Breast epithelium (tissue), 3 donors: ENCODE results near the gene ADAMTS13.

Experiments
- POLR2A ChIP-seq: fragments of 450-650 bp; IDR thresholded peaks from one replicate; pipeline ENCODE4 v1.6.1; 2016; ENCODE audit warnings: antibody characterized with exemption, mild to moderate bottlenecking, moderate library complexity
- POLR2AphosphoS5 ChIP-seq, 3 donors: sonication (generic); formaldehyde crosslinking; IDR thresholded peaks; one replicate each; pipeline ENCODE4 v1.6.1; 2017; ENCODE audit warnings: antibody characterized with exemption in 3 of 3
- TF ChIP-seq, protein P1 (sequence below), 3 donors: fragments of 450-650 bp; IDR thresholded peaks; one replicate each; pipeline ENCODE4 v1.5.1; 2016 to 2017; ENCODE audit warnings: antibody characterized with exemption in 3 of 3, mild to moderate bottlenecking in 3 of 3, moderate library complexity in 3 of 3

DNA sequence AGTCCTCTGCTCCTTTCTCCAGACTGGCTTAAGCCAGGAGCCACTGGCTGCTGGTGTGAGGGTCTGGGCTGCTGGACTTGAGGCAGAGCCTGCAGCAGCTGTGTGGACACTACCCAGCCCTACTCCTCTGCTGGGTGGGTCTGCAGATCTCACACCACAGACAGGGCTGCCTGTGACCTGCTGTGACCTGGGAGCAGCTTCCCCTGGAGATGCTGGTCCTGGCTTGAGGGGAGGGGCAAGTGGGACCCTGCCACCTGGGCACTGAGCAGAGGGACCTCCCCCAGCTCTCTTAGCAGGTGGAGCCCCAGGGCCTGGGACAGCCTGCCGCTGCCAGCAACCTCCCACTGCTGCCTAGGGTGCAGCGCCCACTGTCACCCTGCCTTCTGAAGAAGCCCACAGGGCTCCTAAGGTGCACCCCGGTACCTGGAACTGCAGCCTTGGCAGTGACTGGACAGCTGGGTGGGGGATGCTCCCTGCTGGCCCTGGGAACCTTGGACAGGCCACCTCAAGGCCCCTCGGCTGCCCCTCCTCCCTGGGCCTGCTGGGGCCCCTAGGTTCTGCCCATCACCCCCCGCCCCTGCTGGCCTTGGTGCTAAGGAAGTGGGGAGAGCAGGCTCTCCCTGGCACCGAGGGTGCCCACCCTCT, 46.7 kb downstream of the ADAMTS13 start:
- TF ChIP-seq, protein P1, sequence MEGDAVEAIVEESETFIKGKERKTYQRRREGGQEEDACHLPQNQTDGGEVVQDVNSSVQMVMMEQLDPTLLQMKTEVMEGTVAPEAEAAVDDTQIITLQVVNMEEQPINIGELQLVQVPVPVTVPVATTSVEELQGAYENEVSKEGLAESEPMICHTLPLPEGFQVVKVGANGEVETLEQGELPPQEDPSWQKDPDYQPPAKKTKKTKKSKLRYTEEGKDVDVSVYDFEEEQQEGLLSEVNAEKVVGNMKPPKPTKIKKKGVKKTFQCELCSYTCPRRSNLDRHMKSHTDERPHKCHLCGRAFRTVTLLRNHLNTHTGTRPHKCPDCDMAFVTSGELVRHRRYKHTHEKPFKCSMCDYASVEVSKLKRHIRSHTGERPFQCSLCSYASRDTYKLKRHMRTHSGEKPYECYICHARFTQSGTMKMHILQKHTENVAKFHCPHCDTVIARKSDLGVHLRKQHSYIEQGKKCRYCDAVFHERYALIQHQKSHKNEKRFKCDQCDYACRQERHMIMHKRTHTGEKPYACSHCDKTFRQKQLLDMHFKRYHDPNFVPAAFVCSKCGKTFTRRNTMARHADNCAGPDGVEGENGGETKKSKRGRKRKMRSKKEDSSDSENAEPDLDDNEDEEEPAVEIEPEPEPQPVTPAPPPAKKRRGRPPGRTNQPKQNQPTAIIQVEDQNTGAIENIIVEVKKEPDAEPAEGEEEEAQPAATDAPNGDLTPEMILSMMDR (IDR thresholded peaks at IDR 0.05) = no peak
- TF ChIP-seq POLR2A (no peak), POLR2AphosphoS5 (IDR thresholded peaks at IDR 0.05) (no peak)
